ENCODE data around the gene PINK1. TPM values are rescaled to one million over a fixed set of nuclear protein-coding genes. Genes with fewer than 3 reads are reported as not detected.

Gene PINK1
- total RNA-seq, 1 donor from 2014 or later = 62.5 TPM

- no peak for DNase-seq
- no peaks in the 10 kb centered on the region for H3K36me3 ChIP-seq
- peaks cover 4% of the 10 kb centered on the region for H3K4me1 ChIP-seq
- intact Hi-C loops (cut with DNase I) = no loop called here
- H3K27ac ChIP-seq = no peak overlapping the region
- peaks cover 14% of the 10 kb centered on the region for H3K27me3 ChIP-seq
- peak; percentile 66 for ATAC-seq
- H3K4me3 ChIP-seq = no peak overlapping the region
- TF ChIP-seq, protein P1, sequence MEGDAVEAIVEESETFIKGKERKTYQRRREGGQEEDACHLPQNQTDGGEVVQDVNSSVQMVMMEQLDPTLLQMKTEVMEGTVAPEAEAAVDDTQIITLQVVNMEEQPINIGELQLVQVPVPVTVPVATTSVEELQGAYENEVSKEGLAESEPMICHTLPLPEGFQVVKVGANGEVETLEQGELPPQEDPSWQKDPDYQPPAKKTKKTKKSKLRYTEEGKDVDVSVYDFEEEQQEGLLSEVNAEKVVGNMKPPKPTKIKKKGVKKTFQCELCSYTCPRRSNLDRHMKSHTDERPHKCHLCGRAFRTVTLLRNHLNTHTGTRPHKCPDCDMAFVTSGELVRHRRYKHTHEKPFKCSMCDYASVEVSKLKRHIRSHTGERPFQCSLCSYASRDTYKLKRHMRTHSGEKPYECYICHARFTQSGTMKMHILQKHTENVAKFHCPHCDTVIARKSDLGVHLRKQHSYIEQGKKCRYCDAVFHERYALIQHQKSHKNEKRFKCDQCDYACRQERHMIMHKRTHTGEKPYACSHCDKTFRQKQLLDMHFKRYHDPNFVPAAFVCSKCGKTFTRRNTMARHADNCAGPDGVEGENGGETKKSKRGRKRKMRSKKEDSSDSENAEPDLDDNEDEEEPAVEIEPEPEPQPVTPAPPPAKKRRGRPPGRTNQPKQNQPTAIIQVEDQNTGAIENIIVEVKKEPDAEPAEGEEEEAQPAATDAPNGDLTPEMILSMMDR (IDR thresholded peaks at IDR 0.05) = no peak
- H3K9me3 ChIP-seq = no peaks in the 10 kb centered on the region
Measured at GRCh38 chr1:20597650-20598049, 35.6 kb upstream of the PINK1 start.

- H3K4me1 ChIP-seq = peaks cover 4% of the 10 kb centered on the region
- ATAC-seq (no peak), DNase-seq (no peak)
- no peak overlapping the region for H3K4me3 ChIP-seq
- intact Hi-C loops (cut with DNase I) = no loop called here
- H3K36me3 ChIP-seq = no peaks in the 10 kb centered on the region
- no peaks in the 10 kb centered on the region for H3K9me3 ChIP-seq
- TF ChIP-seq, protein P1 (IDR thresholded peaks at IDR 0.05) = no peak
- no peak overlapping the region for H3K27ac ChIP-seq
- H3K27me3 ChIP-seq = no peaks in the 10 kb centered on the region
Measured at GRCh38 chr1:20600156-20600555, 33.1 kb upstream of the PINK1 start.

GRCh38 chr1:20601129-20601825, 32.0 kb upstream of the PINK1 start:
- H3K4me3 ChIP-seq = no peak overlapping the region
- H3K9me3 ChIP-seq = no peaks in the 10 kb centered on the region
- no peaks in the 10 kb centered on the region for H3K27me3 ChIP-seq
- peaks cover 4% of the 10 kb centered on the region for H3K4me1 ChIP-seq
- no peak overlapping the region for H3K27ac ChIP-seq
- H3K36me3 ChIP-seq = no peaks in the 10 kb centered on the region
- ATAC-seq (no peak), DNase-seq (no peak)
- TF ChIP-seq, protein P1 (IDR thresholded peaks at IDR 0.05) = no peak
- intact Hi-C loops (cut with DNase I) = no loop called here

DNA sequence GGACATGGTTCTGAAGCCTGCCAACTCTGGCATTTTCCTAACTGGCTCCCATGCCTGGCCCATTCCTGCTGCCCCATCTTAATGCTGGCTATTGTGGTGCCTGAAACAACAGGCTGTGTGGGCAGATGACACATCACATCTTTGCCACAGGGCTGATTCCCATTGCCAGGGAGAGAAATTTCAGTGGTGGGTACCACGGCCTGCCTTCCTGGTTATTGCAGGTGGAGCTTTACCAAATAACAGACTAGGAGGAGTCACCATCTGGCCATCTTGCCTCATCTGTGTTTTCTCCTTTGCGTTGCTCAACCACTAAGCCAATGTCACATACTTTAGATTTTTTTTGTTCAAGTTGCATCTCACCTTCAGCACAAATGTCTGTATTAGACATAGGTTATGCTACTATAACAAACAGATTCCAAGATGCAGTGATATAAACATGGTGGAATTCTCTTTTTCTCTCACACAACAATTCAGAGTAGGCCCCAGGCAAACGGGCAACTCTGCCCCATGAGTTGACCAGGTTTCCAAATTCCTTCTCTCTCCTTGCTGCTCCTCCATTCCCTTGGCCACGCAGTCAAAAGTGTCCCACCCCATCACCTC, 30.3 kb upstream of the PINK1 start:
- Histone ChIP-seq H3K27me3 (no peaks in the 10 kb centered on the region), H3K4me3 (no peak overlapping the region), H3K27ac (no peak overlapping the region), H3K36me3 (no peaks in the 10 kb centered on the region), H3K4me1 (peaks cover 3% of the 10 kb centered on the region), H3K9me3 (no peaks in the 10 kb centered on the region)
- intact Hi-C loops (cut with DNase I) = no loop called here
- DNase-seq (no peak), ATAC-seq (no peak)
- TF ChIP-seq, protein P1 (IDR thresholded peaks at IDR 0.05) = no peak

GRCh38 chr1:20603504-20604464, 29.5 kb upstream of the PINK1 start:
- no peak overlapping the region for H3K27ac ChIP-seq
- no peaks in the 10 kb centered on the region for H3K4me1 ChIP-seq
- TF ChIP-seq, protein P1 (IDR thresholded peaks at IDR 0.05) = no peak
- no peaks in the 10 kb centered on the region for H3K36me3 ChIP-seq
- no peak for DNase-seq
- H3K4me3 ChIP-seq = no peak overlapping the region
- ATAC-seq = no peak
- intact Hi-C loops (cut with DNase I) = no loop called here
- H3K9me3 ChIP-seq = no peaks in the 10 kb centered on the region
- no peaks in the 10 kb centered on the region for H3K27me3 ChIP-seq
